CD14-positive monocyte (primary cell): ENCODE measurements around the gene PUS1. TPM values are rescaled to one million over a fixed set of nuclear protein-coding genes. Genes with fewer than 3 reads are reported as not detected.

Experiments used
- DNase-seq, 3 donors: peaks; one replicate each; pipeline ENCODE4 v3.0.0-alpha.2; 2011 to 2022
- H2AFZ ChIP-seq: 2 replicates; pipeline ENCODE4 v1.6.0; 2012; ENCODE audit warnings: mild to moderate bottlenecking, low read depth, low read length, inconsistent platforms; ENCODE audit not compliant: insufficient read depth, poor library complexity, severe bottlenecking
- H3K27ac ChIP-seq, 2 donors: 1 replicate in 1 of 2; 2 replicates in 1 of 2; pipeline ENCODE4 v1.5.1; 2012 to 2013; ENCODE audit warnings: low read length in 2 of 2, control low read depth in 1 of 2, inconsistent platforms in 1 of 2, low read depth in 1 of 2, mild to moderate bottlenecking in 1 of 2
- H3K27me3 ChIP-seq, 2 donors: one replicate each; pipeline versions ENCODE4 v1.6.0 to v1.6.1; 2011 to 2013; ENCODE audit warnings: low read length in 2 of 2; ENCODE audit not compliant: control insufficient read depth in 2 of 2, insufficient read depth in 2 of 2
- H3K36me3 ChIP-seq, 2 donors: replicated peaks in 1 of 2; 1 replicate in 1 of 2; 2 replicates in 1 of 2; pipeline versions ENCODE4 v1.5.1 to v1.6.1; 2012 to 2013; ENCODE audit warnings: low read length in 2 of 2, control low read depth in 1 of 2, inconsistent platforms in 1 of 2, mild to moderate bottlenecking in 1 of 2; ENCODE audit not compliant: insufficient read depth in 2 of 2, control insufficient read depth in 1 of 2
- H3K4me1 ChIP-seq, 2 donors: 1 replicate in 1 of 2; 2 replicates in 1 of 2; pipeline versions ENCODE4 v1.5.1 to v1.6.1; 2012 to 2013; ENCODE audit warnings: low read length in 2 of 2, control low read depth in 1 of 2, inconsistent platforms in 1 of 2, mild to moderate bottlenecking in 1 of 2, moderate library complexity in 1 of 2; ENCODE audit not compliant: insufficient read depth in 2 of 2, control insufficient read depth in 1 of 2
- H3K4me2 ChIP-seq: replicated peaks from 2 replicates; pipeline ENCODE3; 2012; ENCODE audit warnings: low read length, moderate library complexity, mild to moderate bottlenecking; ENCODE audit not compliant: poor library complexity, severe bottlenecking; ENCODE audit errors: extremely low read depth
- H3K4me3 ChIP-seq, 3 experiments: fragments of 200-600 bp in 1 of 3; sonication (generic) in 1 of 3; replicated peaks in 1 of 3; 1 replicate in 2 of 3; 2 replicates in 1 of 3; pipeline ENCODE4 v1.5.1; 2011 to 2013; ENCODE audit warnings: low read length in 3 of 3, mild to moderate bottlenecking in 3 of 3, control low read depth in 2 of 3, low read depth in 2 of 3, inconsistent platforms in 1 of 3, moderate library complexity in 1 of 3
- H3K79me2 ChIP-seq: 2 replicates; pipeline ENCODE4 v1.6.0; 2012; ENCODE audit warnings: mild to moderate bottlenecking, control low read depth, inconsistent platforms, low read length, moderate library complexity; ENCODE audit not compliant: insufficient read depth
- H3K9ac ChIP-seq: 2 replicates; pipeline ENCODE4 v1.6.0; 2017; ENCODE audit warnings: low read length, mild to moderate bottlenecking; ENCODE audit not compliant: insufficient read depth, poor library complexity, severe bottlenecking
- H3K9me3 ChIP-seq, 2 donors: replicated peaks in 1 of 2; 1 replicate in 1 of 2; 2 replicates in 1 of 2; pipeline versions ENCODE4 v1.5.1 to v1.6.1; 2012 to 2013; ENCODE audit warnings: low read length in 2 of 2, control low read depth in 1 of 2; ENCODE audit not compliant: control insufficient read depth in 1 of 2, insufficient read depth in 1 of 2
- H4K20me1 ChIP-seq: 2 replicates; pipeline ENCODE4 v1.6.0; 2012; ENCODE audit warnings: mild to moderate bottlenecking, low read length, control low read depth, moderate library complexity; ENCODE audit not compliant: insufficient read depth
- H3K27ac Mint-ChIP-seq, 7 donors: one replicate each; pipeline ENCODE4 v1.8.0; 2020; ENCODE audit warnings: mild to moderate bottlenecking in 7 of 7, mixed read lengths in 7 of 7, moderate library complexity in 6 of 7, inconsistent platforms in 2 of 7
- H3K27me3 Mint-ChIP-seq, 3 donors: one replicate each; pipeline ENCODE4 v1.8.0; 2021 to 2022; ENCODE audit warnings: low read depth in 3 of 3, mild to moderate bottlenecking in 3 of 3, mixed read lengths in 3 of 3, moderate library complexity in 3 of 3, inconsistent platforms in 1 of 3
- H3K36me3 Mint-ChIP-seq, 2 donors: one replicate each; pipeline ENCODE4 v1.8.0; 2020; ENCODE audit warnings: mixed read lengths in 2 of 2, inconsistent platforms in 1 of 2, mild to moderate bottlenecking in 1 of 2
- H3K4me1 Mint-ChIP-seq: one replicate; pipeline ENCODE4 v1.8.0; 2020; ENCODE audit warnings: mild to moderate bottlenecking, mixed read lengths
- H3K4me3 Mint-ChIP-seq, 2 donors: one replicate each; pipeline ENCODE4 v1.8.0; 2020; ENCODE audit warnings: mild to moderate bottlenecking in 2 of 2, mixed read lengths in 2 of 2, moderate library complexity in 1 of 2
- H3K9me3 Mint-ChIP-seq, 7 donors: one replicate each; pipeline ENCODE4 v1.8.0; 2020 to 2022; ENCODE audit warnings: mixed read lengths in 7 of 7, mild to moderate bottlenecking in 6 of 7, moderate library complexity in 6 of 7, inconsistent platforms in 2 of 7
- WGBS: methylation state at CpG from one replicate; pipeline ENCODE4 v1.1.5; 2013; ENCODE audit warnings: missing lambda C conversion rate; ENCODE audit not compliant: insufficient coverage; 5-methylcytosine and 5-hydroxymethylcytosine counted together
- intact Hi-C, 2 donors: fragments of 100-400 bp; cut with micrococcal nuclease; formaldehyde crosslinking; loops; one replicate each; pipeline versions ENCODE4 v1.15.0 to v1.15.1; 2023
- polyA plus RNA-seq, 3 donors: library from polyadenylated mRNA; depleted of rRNA in 1 of 3; unstranded in 2 of 3; stranded (reverse) in 1 of 3; fragments of 300-500 nt in 2 of 3; fragments of >200 nt in 1 of 3; fragmentation: Illumina TruSeq in 2 of 3; gene quantifications; 1 replicate in 2 of 3; 2 replicates in 1 of 3; pipeline ENCODE4 v1.2.3, GENCODE V29; 2012 to 2021
- TF ChIP-seq, protein P1 (sequence below): fragments of 200-600 bp; IDR thresholded peaks from one replicate; pipeline ENCODE4 v1.8.0; 2022; ENCODE audit warnings: antibody characterized with exemption, mild to moderate bottlenecking

PUS1 gene
- polyA plus RNA-seq, 3 donors, result 5.1 to 30.9 (median 6.9) TPM

DNA sequence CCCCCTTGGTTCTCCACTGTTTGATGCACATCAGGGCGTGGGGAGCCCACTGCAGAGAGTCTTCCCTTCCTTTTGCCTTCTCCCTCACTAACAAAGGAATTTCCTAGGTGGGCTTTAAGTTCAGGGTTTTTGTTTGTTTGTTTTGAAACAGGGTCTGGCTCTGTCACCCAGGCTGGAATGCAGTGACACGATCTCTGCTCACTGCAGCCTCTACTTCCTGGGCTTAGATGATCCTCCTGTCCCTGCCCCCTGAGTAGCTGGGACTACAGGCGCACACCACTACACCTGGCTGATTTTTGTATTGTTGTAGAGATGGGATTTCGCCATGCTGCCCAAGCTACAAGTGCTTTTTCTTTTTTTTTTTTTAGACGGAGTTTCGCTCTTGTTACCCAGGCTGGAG is 54.5 kb downstream of the PUS1 start:
- Mint-ChIP-seq H3K4me1 (peaks cover 35% of the 10 kb centered on the region), H3K36me3 (peaks cover 59 to 65% of the 10 kb centered on the region in 2 donors), H3K27ac (peak overlapping the region in 2 of 7 donors; percentile 8 to 22), H3K9me3 (peaks cover 0 to 2% (median 0%) of the 10 kb centered on the region in 7 donors), H3K4me3 (no peak overlapping the region), H3K27me3 (peaks cover 0 to 2% (median 0%) of the 10 kb centered on the region in 3 donors)
- no peak overlapping the region for H2AFZ ChIP-seq
- H3K4me3 ChIP-seq, result no peak overlapping the region
- WGBS, result 100% methylated on average over 1 of the region's 6 CpGs
- peaks cover 46 to 73% of the 10 kb centered on the region in 2 donors for H3K36me3 ChIP-seq
- H3K79me2 ChIP-seq, result peaks cover 1% of the 10 kb centered on the region
- no peaks in the 10 kb centered on the region for H3K27me3 ChIP-seq
- TF ChIP-seq, protein P1, sequence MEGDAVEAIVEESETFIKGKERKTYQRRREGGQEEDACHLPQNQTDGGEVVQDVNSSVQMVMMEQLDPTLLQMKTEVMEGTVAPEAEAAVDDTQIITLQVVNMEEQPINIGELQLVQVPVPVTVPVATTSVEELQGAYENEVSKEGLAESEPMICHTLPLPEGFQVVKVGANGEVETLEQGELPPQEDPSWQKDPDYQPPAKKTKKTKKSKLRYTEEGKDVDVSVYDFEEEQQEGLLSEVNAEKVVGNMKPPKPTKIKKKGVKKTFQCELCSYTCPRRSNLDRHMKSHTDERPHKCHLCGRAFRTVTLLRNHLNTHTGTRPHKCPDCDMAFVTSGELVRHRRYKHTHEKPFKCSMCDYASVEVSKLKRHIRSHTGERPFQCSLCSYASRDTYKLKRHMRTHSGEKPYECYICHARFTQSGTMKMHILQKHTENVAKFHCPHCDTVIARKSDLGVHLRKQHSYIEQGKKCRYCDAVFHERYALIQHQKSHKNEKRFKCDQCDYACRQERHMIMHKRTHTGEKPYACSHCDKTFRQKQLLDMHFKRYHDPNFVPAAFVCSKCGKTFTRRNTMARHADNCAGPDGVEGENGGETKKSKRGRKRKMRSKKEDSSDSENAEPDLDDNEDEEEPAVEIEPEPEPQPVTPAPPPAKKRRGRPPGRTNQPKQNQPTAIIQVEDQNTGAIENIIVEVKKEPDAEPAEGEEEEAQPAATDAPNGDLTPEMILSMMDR, result no peak
- peaks cover 31 to 35% of the 10 kb centered on the region in 2 donors for H3K4me1 ChIP-seq
- no peaks in the 10 kb centered on the region for H3K9me3 ChIP-seq
- DNase-seq, result no peak
- intact Hi-C loops, result no loop called here
- peak overlapping the region in 1 of 2 donors; percentile 95 for H3K27ac ChIP-seq
- H4K20me1 ChIP-seq, result peaks cover 6% of the 10 kb centered on the region
- H3K9ac ChIP-seq, result no peak overlapping the region
- no peak overlapping the region for H3K4me2 ChIP-seq

DNA sequence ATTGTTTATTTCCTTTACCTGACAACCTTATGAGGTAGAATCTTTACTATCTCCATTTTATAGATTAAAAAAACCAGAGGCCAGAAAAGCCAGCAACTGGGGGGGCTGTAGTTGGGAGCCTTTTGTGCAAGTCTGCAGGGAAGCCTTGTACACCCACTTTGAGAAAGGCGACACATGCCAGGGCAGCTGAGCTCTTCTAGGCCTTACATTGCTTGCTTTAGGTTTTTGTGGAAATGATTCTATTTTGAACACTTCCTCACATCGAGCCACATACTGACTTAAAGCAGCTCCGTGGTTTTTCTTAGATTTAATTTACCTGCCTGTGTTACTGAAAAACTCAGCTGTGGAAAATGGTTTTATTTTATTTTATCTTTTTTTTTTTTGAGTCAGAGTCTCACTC is 55.3 kb downstream of the PUS1 start:
- Mint-ChIP-seq H3K4me1 (peaks cover 35% of the 10 kb centered on the region), H3K9me3 (peaks cover 0 to 2% (median 0%) of the 10 kb centered on the region in 7 donors), H3K4me3 (peak overlapping the region in 1 of 2 donors; percentile 91), H3K27ac (peak overlapping the region; percentile 94 to 97 (median 97)), H3K27me3 (peaks cover 0 to 2% (median 0%) of the 10 kb centered on the region in 3 donors), H3K36me3 (peaks cover 67 to 71% of the 10 kb centered on the region in 2 donors)
- TF ChIP-seq, protein P1, result no peak
- intact Hi-C loops, result no loop called here
- Histone ChIP-seq H3K36me3 (peaks cover 54 to 78% of the 10 kb centered on the region in 2 donors), H3K9ac (no peak overlapping the region), H4K20me1 (peaks cover 3% of the 10 kb centered on the region), H3K4me3 (peak overlapping the region in 1 of 3 experiments; percentile 79), H3K9me3 (no peaks in the 10 kb centered on the region), H3K27ac (peak overlapping the region; percentile 85 to 95), H2AFZ (no peak overlapping the region), H3K79me2 (no peaks in the 10 kb centered on the region), H3K4me1 (peaks cover 31 to 35% of the 10 kb centered on the region in 2 donors), H3K27me3 (no peaks in the 10 kb centered on the region), H3K4me2 (peak overlapping the region; percentile 84)
- DNase-seq, result no peak
- no CpG with 5 or more reads among the region's 3 CpGs for WGBS
